Esophagus squamous epithelium (tissue), 5 donors: ENCODE measurements around the gene TP53I11. TPM values are rescaled to one million over a fixed set of nuclear protein-coding genes. Genes with fewer than 3 reads are reported as not detected.

ENCODE experiments used
- DNase-seq: peaks from one replicate; lab custom pipeline; 2025; lab: John Stamatoyannopoulos, UW
- H3K27ac ChIP-seq, 4 donors: fragments of 200-600 bp; sonication (generic); one replicate each; pipeline ENCODE4 v1.5.1; 2016 to 2019; ENCODE audit warnings: mild to moderate bottlenecking in 1 of 4
- H3K27me3 ChIP-seq, 4 donors: fragments of 200-600 bp; sonication (generic); 1 replicate in 3 of 4; 2 replicates in 1 of 4; pipeline versions ENCODE4 v1.5.1 to v1.6.0; 2017 to 2021; ENCODE audit warnings: antibody characterized with exemption in 1 of 4
- H3K36me3 ChIP-seq, 3 donors: fragments of 200-600 bp; sonication (generic); one replicate each; pipeline ENCODE4 v1.5.1; 2016 to 2019
- H3K4me1 ChIP-seq, 3 donors: fragments of 200-600 bp; sonication (generic); one replicate each; pipeline ENCODE4 v1.5.1; 2017 to 2019
- H3K4me3 ChIP-seq, 4 donors: fragments of 200-600 bp; sonication (generic); 1 replicate in 3 of 4; 2 replicates in 1 of 4; pipeline ENCODE4 v1.5.1; 2016 to 2019; ENCODE audit warnings: mild to moderate bottlenecking in 2 of 4, moderate library complexity in 1 of 4
- H3K9me3 ChIP-seq, 3 donors: fragments of 200-600 bp; sonication (generic); one replicate each; pipeline ENCODE4 v1.5.1; 2016 to 2019
- POLR2A ChIP-seq, 4 donors: fragments of 450-650 bp; IDR thresholded peaks; one replicate each; pipeline ENCODE4 v1.6.1; 2017; ENCODE audit warnings: antibody characterized with exemption in 4 of 4, mild to moderate bottlenecking in 4 of 4, moderate library complexity in 3 of 4
- WGBS, 2 donors: methylation state at CpG; one replicate each; pipeline ENCODE4 v1.1.5; 2018; 5-methylcytosine and 5-hydroxymethylcytosine counted together
- intact Hi-C: fragments of 100-400 bp; cut with DNase I; formaldehyde crosslinking; loops from one replicate; pipeline ENCODE4 v1.15.0; 2022
- total RNA-seq, 4 donors: library from RNA; depleted of rRNA; stranded (reverse); fragments of >200 nt; gene quantifications; one replicate each; pipeline ENCODE4 v1.1.0, GENCODE V29; 2016
- TF ChIP-seq, protein P1 (sequence below), 6 experiments: fragments of 450-650 bp in 4 of 6; fragments of 200-600 bp in 2 of 6; sonication (generic) in 2 of 6; IDR thresholded peaks; one replicate each; pipeline ENCODE4 v1.5.1; 2016 to 2019; ENCODE audit warnings: antibody characterized with exemption in 6 of 6, mild to moderate bottlenecking in 4 of 6, moderate library complexity in 4 of 6
- donor health status: DM: yes; HTN: yes; CAD: no.

The TP53I11 gene
- total RNA-seq, 4 donors from 2014 or later, result 27.3 to 32.1 (median 29.0) TPM

DNA sequence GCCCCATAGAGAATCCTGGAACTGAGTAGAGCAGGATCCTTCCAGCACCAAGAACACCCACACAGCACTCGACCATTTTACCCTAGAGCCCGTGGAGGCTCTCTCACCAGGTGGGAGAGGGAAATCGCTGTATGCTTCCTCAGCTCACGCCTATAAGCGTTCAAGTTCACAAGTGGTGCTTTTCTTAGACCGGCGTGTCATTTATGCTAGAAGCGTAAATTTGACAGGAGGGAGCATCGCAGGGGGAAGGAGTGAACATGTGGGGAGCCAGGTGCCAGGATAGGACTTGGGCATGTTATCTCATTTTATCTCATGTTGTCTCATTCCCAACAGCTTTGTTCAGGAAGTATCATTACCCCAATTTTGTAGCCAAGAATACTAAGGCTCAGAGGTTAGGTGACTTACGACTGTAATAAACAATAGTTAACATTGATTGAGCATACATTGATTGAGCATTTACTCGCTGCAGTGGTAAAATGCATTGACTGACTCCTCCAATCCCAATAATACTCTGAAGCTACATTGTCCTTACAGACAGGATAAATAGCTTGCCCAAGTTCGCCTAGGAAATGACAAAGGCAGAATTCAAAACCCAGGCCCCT lies 19.1 kb upstream of the TP53I11 start:
- WGBS, 2 donors, result 88 to 89% methylated on average over 10 to 12 of the region's 12 CpGs
- no peak for DNase-seq
- no peak overlapping the region for H3K4me3 ChIP-seq
- peaks cover 0 to 12% (median 0%) of the 10 kb centered on the region in 4 donors for H3K27me3 ChIP-seq
- H3K4me1 ChIP-seq, result peaks cover 0 to 17% (median 4%) of the 10 kb centered on the region in 3 donors
- H3K27ac ChIP-seq, result no peak overlapping the region
- intact Hi-C loops, result no loop called here
- H3K9me3 ChIP-seq, result no peaks in the 10 kb centered on the region
- TF ChIP-seq, protein P1, sequence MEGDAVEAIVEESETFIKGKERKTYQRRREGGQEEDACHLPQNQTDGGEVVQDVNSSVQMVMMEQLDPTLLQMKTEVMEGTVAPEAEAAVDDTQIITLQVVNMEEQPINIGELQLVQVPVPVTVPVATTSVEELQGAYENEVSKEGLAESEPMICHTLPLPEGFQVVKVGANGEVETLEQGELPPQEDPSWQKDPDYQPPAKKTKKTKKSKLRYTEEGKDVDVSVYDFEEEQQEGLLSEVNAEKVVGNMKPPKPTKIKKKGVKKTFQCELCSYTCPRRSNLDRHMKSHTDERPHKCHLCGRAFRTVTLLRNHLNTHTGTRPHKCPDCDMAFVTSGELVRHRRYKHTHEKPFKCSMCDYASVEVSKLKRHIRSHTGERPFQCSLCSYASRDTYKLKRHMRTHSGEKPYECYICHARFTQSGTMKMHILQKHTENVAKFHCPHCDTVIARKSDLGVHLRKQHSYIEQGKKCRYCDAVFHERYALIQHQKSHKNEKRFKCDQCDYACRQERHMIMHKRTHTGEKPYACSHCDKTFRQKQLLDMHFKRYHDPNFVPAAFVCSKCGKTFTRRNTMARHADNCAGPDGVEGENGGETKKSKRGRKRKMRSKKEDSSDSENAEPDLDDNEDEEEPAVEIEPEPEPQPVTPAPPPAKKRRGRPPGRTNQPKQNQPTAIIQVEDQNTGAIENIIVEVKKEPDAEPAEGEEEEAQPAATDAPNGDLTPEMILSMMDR (IDR thresholded peaks at IDR 0.05), result no peak
- no peak for TF ChIP-seq POLR2A (IDR thresholded peaks at IDR 0.05)
- H3K36me3 ChIP-seq, result no peaks in the 10 kb centered on the region

DNA sequence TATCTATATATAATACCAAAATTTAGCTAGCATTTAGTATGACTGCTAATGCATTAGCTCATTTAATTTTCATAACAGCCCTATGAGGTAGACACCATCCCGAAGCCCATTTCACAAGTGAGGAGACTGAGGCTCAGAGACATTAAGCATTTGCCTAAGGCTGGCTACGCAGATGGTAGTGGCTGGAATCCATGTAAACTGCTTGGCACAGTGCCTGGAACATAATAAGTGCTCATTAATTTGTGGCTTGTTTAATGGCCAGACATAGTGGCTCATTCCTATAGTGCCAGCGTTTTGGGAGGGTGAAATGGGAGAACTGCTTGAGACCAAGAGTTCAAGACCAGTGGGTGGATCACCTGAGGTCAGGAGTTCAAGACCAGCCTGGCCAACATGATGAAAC lies 17.8 kb upstream of the TP53I11 start:
- Histone ChIP-seq H3K9me3 (no peaks in the 10 kb centered on the region), H3K27ac (no peak overlapping the region), H3K4me3 (no peak overlapping the region), H3K36me3 (no peaks in the 10 kb centered on the region), H3K4me1 (peaks cover 0 to 17% (median 4%) of the 10 kb centered on the region in 3 donors), H3K27me3 (peaks cover 0 to 4% (median 0%) of the 10 kb centered on the region in 4 donors)
- intact Hi-C loops, result no loop called here
- TF ChIP-seq POLR2A (IDR thresholded peaks at IDR 0.05), result no peak
- TF ChIP-seq, protein P1 (IDR thresholded peaks at IDR 0.05), result no peak
- WGBS, 2 donors, result 23 to 55% methylated on average over 3 of the region's 3 CpGs
- DNase-seq, result no peak

- peaks cover 0 to 4% (median 0%) of the 10 kb centered on the region in 4 donors for H3K27me3 ChIP-seq
Measured at GRCh38 chr11:44967930-44968496, 17.3 kb upstream of the TP53I11 start.

DNA sequence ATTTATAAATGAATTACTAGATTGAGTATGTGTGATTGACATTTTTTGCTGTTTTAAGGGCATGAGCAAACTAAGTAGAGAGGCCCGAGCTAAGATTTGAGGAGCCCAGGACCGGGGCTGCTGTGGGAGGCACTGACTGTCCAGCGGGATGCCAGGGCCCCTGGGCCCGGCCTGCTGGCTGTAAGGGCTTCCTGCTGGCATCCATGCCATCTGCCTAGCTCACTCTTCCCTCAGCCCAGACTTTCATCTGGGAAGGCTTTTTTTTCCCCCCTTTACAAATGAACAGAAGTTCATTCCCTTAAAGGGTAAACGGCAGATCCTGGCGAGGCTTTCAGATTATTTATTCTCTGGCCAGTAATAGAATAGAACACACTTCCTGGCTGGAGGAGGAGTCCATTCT lies 16.0 kb upstream of the TP53I11 start:
- TF ChIP-seq, protein P1 (IDR thresholded peaks at IDR 0.05), result no peak
- TF ChIP-seq POLR2A (IDR thresholded peaks at IDR 0.05), result no peak
- 62 to 65% methylated on average over 6 of the region's 6 CpGs for WGBS, 2 donors
- H3K27me3 ChIP-seq, result peaks cover 0 to 4% (median 0%) of the 10 kb centered on the region in 4 donors
- no peaks in the 10 kb centered on the region for H3K36me3 ChIP-seq
- H3K4me1 ChIP-seq, result peaks cover 0 to 17% (median 4%) of the 10 kb centered on the region in 3 donors
- H3K9me3 ChIP-seq, result no peaks in the 10 kb centered on the region
- H3K4me3 ChIP-seq, result no peak overlapping the region
- intact Hi-C loops, result no loop called here
- DNase-seq, result no peak
- no peak overlapping the region for H3K27ac ChIP-seq

More at GRCh38 chr11:44967930-44968496, 17.3 kb upstream of the TP53I11 start:
- WGBS, 2 donors, result 43% methylated on average over 3 of the region's 3 CpGs; no CpG with 5 or more reads in 1 of the 2 donors
- TF ChIP-seq, protein P1 (IDR thresholded peaks at IDR 0.05), result no peak
- TF ChIP-seq POLR2A (IDR thresholded peaks at IDR 0.05), result no peak
- Histone ChIP-seq H3K36me3 (no peaks in the 10 kb centered on the region), H3K4me3 (no peak overlapping the region), H3K4me1 (peaks cover 0 to 17% (median 4%) of the 10 kb centered on the region in 3 donors), H3K9me3 (no peaks in the 10 kb centered on the region), H3K27ac (no peak overlapping the region)
- intact Hi-C loops, result no loop called here
- DNase-seq, result no peak

DNA sequence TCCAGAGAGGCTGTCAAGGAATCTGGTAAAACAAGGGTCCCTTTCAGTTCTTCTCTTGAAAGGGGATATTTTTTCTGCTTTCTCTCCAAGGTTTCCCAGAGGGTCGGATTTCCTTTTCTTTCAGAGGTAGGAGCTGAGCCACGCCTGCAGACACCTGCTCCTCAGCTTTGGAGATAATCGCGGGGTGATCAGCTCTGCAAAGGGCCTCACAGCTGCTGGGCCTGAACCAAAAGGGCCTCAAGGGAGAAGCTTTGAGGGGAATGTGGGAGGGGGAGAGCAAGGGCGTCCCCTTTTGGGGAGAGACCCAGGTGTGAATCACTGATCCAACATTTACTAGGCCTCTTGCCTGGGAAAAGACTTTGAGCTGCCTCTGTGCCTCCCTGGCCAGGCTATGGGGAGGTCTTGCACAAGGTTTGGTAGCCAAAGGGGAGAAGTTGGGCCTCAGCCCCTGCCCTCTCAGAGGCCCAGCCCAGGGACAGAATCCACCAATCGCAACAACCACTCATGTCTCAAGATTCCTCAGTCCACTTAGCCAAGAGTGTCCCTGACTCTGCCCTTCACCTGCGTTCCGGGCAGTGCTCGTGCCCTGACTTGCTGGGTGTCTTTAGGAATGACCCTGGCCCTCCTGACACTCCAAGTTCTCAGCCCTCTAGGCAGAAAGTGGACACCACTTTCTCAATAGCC lies 14.0 kb upstream of the TP53I11 start:
- Histone ChIP-seq H3K27me3 (no peaks in the 10 kb centered on the region), H3K36me3 (no peaks in the 10 kb centered on the region), H3K9me3 (no peaks in the 10 kb centered on the region), H3K27ac (no peak overlapping the region), H3K4me1 (peaks cover 0 to 17% (median 4%) of the 10 kb centered on the region in 3 donors), H3K4me3 (no peak overlapping the region)
- WGBS, 2 donors, result 67 to 74% methylated on average over 7 to 9 of the region's 9 CpGs
- intact Hi-C loops, result no loop called here
- TF ChIP-seq, protein P1 (IDR thresholded peaks at IDR 0.05), result no peak
- TF ChIP-seq POLR2A (IDR thresholded peaks at IDR 0.05), result no peak
- no peak for DNase-seq
